ENCODE measurements around the gene RNASEL. TPM values are rescaled to one million over a fixed set of nuclear protein-coding genes. Genes with fewer than 3 reads are reported as not detected.

The RNASEL gene
- total and polyA plus RNA-seq, 2 of the 13 experiments (the other 11 are each of a cell fraction or from before 2014, with no cell fraction given) = 0.05 to 0.20 TPM

GRCh38 chr1:182633657-182634281 lies 44.7 kb upstream of the RNASEL start:
- FAIRE-seq (no peak), ATAC-seq (no peak), DNase-seq (ENCODE audit: low spot score) (no peak)
- Histone ChIP-seq H3K9me3 (ENCODE audit: low read length) (no peaks in the 10 kb centered on the region), H3K4me2 (ENCODE audit: low read depth, low read length) (no peak overlapping the region), H2AFZ (ENCODE audit: low read length) (no peak overlapping the region), H3K36me3 (replicated peaks in 1 of 2; ENCODE audit: control insufficient read depth in 1 of 2, insufficient read depth in 2 of 2, low read length in 2 of 2) (no peaks in the 10 kb centered on the region), H3K27me3 (ENCODE audit: control insufficient read depth in 1 of 2, insufficient read depth in 2 of 2, low read length in 2 of 2) (peaks cover 0 to 8% of the 10 kb centered on the region in 2 experiments; a peak in 1 of 5 replicates), H3K27ac (ENCODE audit: extremely low read length, insufficient read depth, low read length) (no peak overlapping the region), H3K4me1 (ENCODE audit: insufficient read depth, low read length) (no peaks in the 10 kb centered on the region), H3K4me3 (replicated peaks in 1 of 3; ENCODE audit: insufficient read depth in 1 of 3, low read depth in 2 of 3, low read length in 3 of 3) (no peak overlapping the region), H4K20me1 (ENCODE audit: insufficient read depth, low read length) (no peaks in the 10 kb centered on the region), H3K79me2 (ENCODE audit: insufficient read depth, low read length) (no peaks in the 10 kb centered on the region), H3K9ac (ENCODE audit: insufficient read depth, low read depth, low read length) (no peak overlapping the region)
- POLR2A ChIA-PET = no interaction called here
- BruUV-seq (replicated peaks) = no TSS peak
- no peak for TF ChIP-seq HES4 (CRISPR knock-in tag; IDR thresholded peaks at IDR 0.05; ENCODE audit: borderline replicate concordance)
- TF ChIP-seq SMYD3 (CRISPR knock-in tag; IDR thresholded peaks at IDR 0.05) = no peak
- TF ChIP-seq ZNF138 (CRISPR knock-in tag; IDR thresholded peaks at IDR 0.05; ENCODE audit: low read depth) = no peak
- TF ChIP-seq RARA (CRISPR knock-in tag; IDR thresholded peaks at IDR 0.05) = no peak
- TF ChIP-seq IKZF1 (IDR thresholded peaks at IDR 0.05) = no peak
- CTCF ChIA-PET (ENCODE audit: low intra/inter-chr PET ratio, low total read pairs) = no interaction called here
- WGBS (ENCODE audit: low lambda C conversion rate) = 55% methylated on average over 11 of the region's 11 CpGs
- intact Hi-C loops (cut with micrococcal nuclease; ENCODE audit: unreplicated experiment) (loop anchor here (10.0 kb wide), 1 partner anchor 1471 kb away; no protein-coding TSS in a partner anchor), in situ Hi-C loops (cut with HindIII; ENCODE audit: extremely low pct_ligation_motif_present, low pct_unique_long_range_greater_than_20kb) (no loop called here)

DNA sequence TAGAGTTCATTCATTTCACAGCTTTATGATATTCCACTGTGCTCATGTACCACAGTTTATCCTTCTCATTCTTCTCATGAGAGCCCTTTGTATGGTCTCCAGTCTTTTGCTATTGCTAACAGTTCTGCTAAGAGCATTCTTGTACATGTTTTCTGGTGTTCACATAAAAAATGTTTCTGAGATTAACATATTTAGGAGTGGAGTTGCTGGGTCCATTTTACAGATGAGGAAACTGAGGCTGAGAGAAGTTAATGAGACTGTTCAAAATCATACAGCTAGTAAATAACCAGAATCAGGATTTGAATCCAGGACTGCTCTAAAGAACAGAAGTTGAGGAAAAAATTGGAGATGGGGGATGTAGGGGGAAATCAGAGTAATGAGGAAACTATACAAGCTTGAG lies 44.0 kb upstream of the RNASEL start:
- no peak overlapping the region for H3K9ac ChIP-seq (ENCODE audit: insufficient read depth, low read depth, low read length)
- no peak overlapping the region for H3K4me2 ChIP-seq (ENCODE audit: low read depth, low read length)
- BruUV-seq (replicated peaks) = no TSS peak
- no peaks in the 10 kb centered on the region for H3K4me1 ChIP-seq (ENCODE audit: insufficient read depth, low read length)
- ChIA-PET POLR2A (no interaction called here), CTCF (ENCODE audit: low intra/inter-chr PET ratio, low total read pairs) (no interaction called here)
- no peaks in the 10 kb centered on the region for H4K20me1 ChIP-seq (ENCODE audit: insufficient read depth, low read length)
- H3K27me3 ChIP-seq (ENCODE audit: control insufficient read depth in 1 of 2, insufficient read depth in 2 of 2, low read length in 2 of 2) = peaks cover 0 to 8% of the 10 kb centered on the region in 2 experiments; a peak in 1 of 5 replicates
- no peaks in the 10 kb centered on the region for H3K36me3 ChIP-seq (replicated peaks in 1 of 2; ENCODE audit: control insufficient read depth in 1 of 2, insufficient read depth in 2 of 2, low read length in 2 of 2)
- ATAC-seq = no peak
- no peaks in the 10 kb centered on the region for H3K9me3 ChIP-seq (ENCODE audit: low read length)
- FAIRE-seq = no peak
- DNase-seq (ENCODE audit: low spot score) = no peak
- no peak overlapping the region for H3K4me3 ChIP-seq (replicated peaks in 1 of 3; ENCODE audit: insufficient read depth in 1 of 3, low read depth in 2 of 3, low read length in 3 of 3)
- in situ Hi-C loops (cut with HindIII; ENCODE audit: extremely low pct_ligation_motif_present, low pct_unique_long_range_greater_than_20kb) = no loop called here
- intact Hi-C loops (cut with micrococcal nuclease; ENCODE audit: unreplicated experiment) = loop anchor here (10.0 kb wide), 1 partner anchor 1472 kb away; no protein-coding TSS in a partner anchor
- H2AFZ ChIP-seq (ENCODE audit: low read length) = no peak overlapping the region
- H3K79me2 ChIP-seq (ENCODE audit: insufficient read depth, low read length) = no peaks in the 10 kb centered on the region
- H3K27ac ChIP-seq (ENCODE audit: extremely low read length, insufficient read depth, low read length) = no peak overlapping the region
- TF ChIP-seq ZFP1 (CRISPR knock-in tag; IDR thresholded peaks at IDR 0.05) = no peak
- TF ChIP-seq CREB3 (CRISPR knock-in tag; IDR thresholded peaks at IDR 0.05) = no peak
- TF ChIP-seq TMF1 (CRISPR knock-in tag; IDR thresholded peaks at IDR 0.05; ENCODE audit: low read depth) = no peak
- TF ChIP-seq ELF1 (CRISPR knock-in tag; IDR thresholded peaks at IDR 0.05) = no peak
- no peak for TF ChIP-seq PREB (CRISPR knock-in tag; IDR thresholded peaks at IDR 0.05)
- TF ChIP-seq TERF1 (CRISPR knock-in tag; IDR thresholded peaks at IDR 0.05) = no peak
- no peak for TF ChIP-seq HDAC1 (CRISPR knock-in tag; IDR thresholded peaks at IDR 0.05)
- no peak for TF ChIP-seq ZNF276 (CRISPR knock-in tag; IDR thresholded peaks at IDR 0.05; ENCODE audit: low read depth)
- no peak for TF ChIP-seq ZNF747 (CRISPR knock-in tag; IDR thresholded peaks at IDR 0.05; ENCODE audit: borderline replicate concordance)
- TF ChIP-seq HDAC2 (CRISPR knock-in tag; IDR thresholded peaks at IDR 0.05) = no peak
